Activated CD8-positive, alpha-beta T cell treated with anti-CD3 and anti-CD28 coated beads, Interleukin-2, amount 10 ng/mL, durations not matched to agents 7 days and 5 days (primary cell): ENCODE measurements around the gene PARD3B. TPM values are rescaled to one million over a fixed set of nuclear protein-coding genes. Genes with fewer than 3 reads are reported as not detected.

ENCODE experiments used
- ATAC-seq: fragments of 150-1000 bp; cut with Tn5 transposase; one replicate; pipeline ENCODE4 v1.10.0; 2021; ENCODE audit warnings: moderate library complexity
- CTCF ChIA-PET: fragments of 350-600 bp; sonication (Branson Sonifier 250); formaldehyde crosslinking; loops from one replicate; lab custom pipeline; 2021; ENCODE audit warnings: antibody characterized with exemption; lab: Charles Lee
- POLR2A ChIA-PET: fragments of 350-600 bp; sonication (Branson Sonifier 250); formaldehyde crosslinking; loops from one replicate; lab custom pipeline; 2021; ENCODE audit warnings: antibody characterized with exemption; lab: Charles Lee
- DNase-seq: peaks from one replicate; pipeline ENCODE4 v3.0.0-alpha.2; 2020
- H3K27ac Mint-ChIP-seq: one replicate; pipeline ENCODE4 v1.8.0; 2021; ENCODE audit warnings: mild to moderate bottlenecking, mixed read lengths
- H3K27me3 Mint-ChIP-seq: one replicate; pipeline ENCODE4 v1.8.0; 2021; ENCODE audit warnings: low read depth, mixed read lengths
- H3K36me3 Mint-ChIP-seq: one replicate; pipeline ENCODE4 v1.8.0; 2021; ENCODE audit warnings: low read depth, mixed read lengths
- H3K4me1 Mint-ChIP-seq: one replicate; pipeline ENCODE4 v1.8.0; 2021; ENCODE audit warnings: low read depth, mixed read lengths
- H3K4me3 Mint-ChIP-seq: one replicate; pipeline ENCODE4 v1.8.0; 2021; ENCODE audit warnings: mild to moderate bottlenecking, mixed read lengths
- H3K9me3 Mint-ChIP-seq: one replicate; pipeline ENCODE4 v1.8.0; 2022; ENCODE audit warnings: mixed read lengths; ENCODE audit not compliant: insufficient read depth
- total RNA-seq, 2 experiments: library from RNA; stranded (reverse); gene quantifications; one replicate each; pipeline ENCODE4 v1.2.3, GENCODE V29; 2021

PARD3B gene
- total RNA-seq, 2 experiments from 2014 or later: 0.76 to 1.0 TPM

- ChIA-PET CTCF (no interaction called here), POLR2A (no interaction called here)
- no peaks in the 10 kb centered on the region for H3K36me3 Mint-ChIP-seq
- H3K27ac Mint-ChIP-seq: no peak overlapping the region
- peaks cover 14% of the 10 kb centered on the region for H3K4me1 Mint-ChIP-seq
- DNase-seq (no peak), ATAC-seq (no peak)
- no peaks in the 10 kb centered on the region for H3K27me3 Mint-ChIP-seq
- H3K9me3 Mint-ChIP-seq: no peaks in the 10 kb centered on the region
- H3K4me3 Mint-ChIP-seq: no peak overlapping the region
These were observed 994.3 kb downstream of the PARD3B start for GRCh38 chr2:205539603-205540002.

GRCh38 chr2:205540036-205540435 lies 994.8 kb downstream of the PARD3B start:
- CTCF ChIA-PET: interaction anchor here (0.7 kb wide), 1 partner anchor 814 kb away, joined by 3 read pairs; no protein-coding TSS in a partner anchor
- Mint-ChIP-seq H3K36me3 (no peaks in the 10 kb centered on the region), H3K4me1 (peaks cover 14% of the 10 kb centered on the region), H3K4me3 (no peak overlapping the region), H3K27me3 (no peaks in the 10 kb centered on the region), H3K9me3 (no peaks in the 10 kb centered on the region), H3K27ac (no peak overlapping the region)
- POLR2A ChIA-PET: interaction anchor here (0.7 kb wide), 1 partner anchor 134 kb away, joined by 6 read pairs; no protein-coding TSS in a partner anchor
- ATAC-seq (no peak), DNase-seq (no peak)

- peaks cover 14% of the 10 kb centered on the region for H3K4me1 Mint-ChIP-seq
- no peaks in the 10 kb centered on the region for H3K9me3 Mint-ChIP-seq
- CTCF ChIA-PET: no interaction called here
- H3K27ac Mint-ChIP-seq: no peak overlapping the region
- POLR2A ChIA-PET: no interaction called here
- H3K36me3 Mint-ChIP-seq: no peaks in the 10 kb centered on the region
- H3K27me3 Mint-ChIP-seq: peaks cover 2% of the 10 kb centered on the region
- DNase-seq (no peak), ATAC-seq (no peak)
- H3K4me3 Mint-ChIP-seq: no peak overlapping the region
These were observed 998.1 kb downstream of the PARD3B start for GRCh38 chr2:205543262-205543843.

- DNase-seq: no peak
- H3K9me3 Mint-ChIP-seq: no peaks in the 10 kb centered on the region
- no peak overlapping the region for H3K4me3 Mint-ChIP-seq
- ChIA-PET CTCF (no interaction called here), POLR2A (no interaction called here)
- H3K27me3 Mint-ChIP-seq: peaks cover 2% of the 10 kb centered on the region
- H3K27ac Mint-ChIP-seq: no peak overlapping the region
- no peaks in the 10 kb centered on the region for H3K36me3 Mint-ChIP-seq
- peaks cover 14% of the 10 kb centered on the region for H3K4me1 Mint-ChIP-seq
- ATAC-seq: no peak
These were observed 998.8 kb downstream of the PARD3B start for GRCh38 chr2:205543937-205544702.

GRCh38 chr2:205545971-205546816 lies 1000.9 kb downstream of the PARD3B start:
- Mint-ChIP-seq H3K4me3 (no peak overlapping the region), H3K36me3 (no peaks in the 10 kb centered on the region), H3K9me3 (no peaks in the 10 kb centered on the region), H3K27ac (no peak overlapping the region), H3K27me3 (peaks cover 2% of the 10 kb centered on the region), H3K4me1 (no peaks in the 10 kb centered on the region)
- POLR2A ChIA-PET: interaction anchor here (0.6 kb wide), 1 partner anchor 942 kb away, joined by 5 read pairs; no protein-coding TSS in a partner anchor
- ATAC-seq: no peak
- no peak for DNase-seq
- CTCF ChIA-PET: interaction anchor here (0.8 to 2.1 kb wide), 2 partner anchors 130 to 371 kb away, joined by 3 to 5 read pairs; no protein-coding TSS in a partner anchor

GRCh38 chr2:205555566-205556230 lies 1010.4 kb downstream of the PARD3B start:
- Mint-ChIP-seq H3K27ac (no peak overlapping the region), H3K9me3 (no peaks in the 10 kb centered on the region), H3K4me3 (no peak overlapping the region), H3K27me3 (peaks cover 3% of the 10 kb centered on the region), H3K4me1 (no peaks in the 10 kb centered on the region), H3K36me3 (no peaks in the 10 kb centered on the region)
- ChIA-PET POLR2A (interaction anchor here (0.5 kb wide), 1 partner anchor 217 kb away, joined by 3 read pairs; no protein-coding TSS in a partner anchor), CTCF (no interaction called here)
- ATAC-seq: no peak
- no peak for DNase-seq

- no peaks in the 10 kb centered on the region for H3K4me1 Mint-ChIP-seq
- H3K4me3 Mint-ChIP-seq: no peak overlapping the region
- CTCF ChIA-PET: no interaction called here
- H3K27me3 Mint-ChIP-seq: peaks cover 3% of the 10 kb centered on the region
- H3K36me3 Mint-ChIP-seq: no peaks in the 10 kb centered on the region
- POLR2A ChIA-PET: interaction anchor here (0.5 kb wide), 1 partner anchor 218 kb away, joined by 3 read pairs; no protein-coding TSS in a partner anchor
- no peak for ATAC-seq
- no peak for DNase-seq
- H3K9me3 Mint-ChIP-seq: no peaks in the 10 kb centered on the region
- H3K27ac Mint-ChIP-seq: no peak overlapping the region
These were observed 1011.1 kb downstream of the PARD3B start for GRCh38 chr2:205556357-205556756.

GRCh38 chr2:205556841-205557539 lies 1011.7 kb downstream of the PARD3B start:
- H3K9me3 Mint-ChIP-seq: no peaks in the 10 kb centered on the region
- no peak overlapping the region for H3K4me3 Mint-ChIP-seq
- H3K27ac Mint-ChIP-seq: no peak overlapping the region
- H3K27me3 Mint-ChIP-seq: peaks cover 7% of the 10 kb centered on the region
- DNase-seq: no peak
- CTCF ChIA-PET: no interaction called here
- ATAC-seq: no peak
- no peaks in the 10 kb centered on the region for H3K36me3 Mint-ChIP-seq
- POLR2A ChIA-PET: interaction anchor here (0.6 kb wide), 1 partner anchor 143 kb away, joined by 3 read pairs; no protein-coding TSS in a partner anchor
- no peaks in the 10 kb centered on the region for H3K4me1 Mint-ChIP-seq

- ATAC-seq: no peak
- Mint-ChIP-seq H3K4me3 (no peak overlapping the region), H3K4me1 (no peaks in the 10 kb centered on the region), H3K27me3 (peaks cover 7% of the 10 kb centered on the region), H3K36me3 (no peaks in the 10 kb centered on the region), H3K27ac (no peak overlapping the region), H3K9me3 (no peaks in the 10 kb centered on the region)
- DNase-seq: no peak
- CTCF ChIA-PET: no interaction called here
- POLR2A ChIA-PET: no interaction called here
These were observed 1012.6 kb downstream of the PARD3B start for GRCh38 chr2:205557873-205558272.

GRCh38 chr2:205561441-205561840 lies 1016.2 kb downstream of the PARD3B start:
- Mint-ChIP-seq H3K36me3 (no peaks in the 10 kb centered on the region), H3K9me3 (no peaks in the 10 kb centered on the region), H3K27ac (no peak overlapping the region), H3K27me3 (peaks cover 4% of the 10 kb centered on the region), H3K4me3 (no peak overlapping the region), H3K4me1 (no peaks in the 10 kb centered on the region)
- ATAC-seq (no peak), DNase-seq (no peak)
- CTCF ChIA-PET: interaction anchor here (0.9 kb wide), 1 partner anchor 118 kb away, joined by 5 read pairs; no protein-coding TSS in a partner anchor
- POLR2A ChIA-PET: no interaction called here

GRCh38 chr2:205563646-205564045 lies 1018.4 kb downstream of the PARD3B start:
- H3K27me3 Mint-ChIP-seq: peaks cover 4% of the 10 kb centered on the region
- ChIA-PET CTCF (no interaction called here), POLR2A (no interaction called here)
- DNase-seq: peak; percentile 25
- H3K4me3 Mint-ChIP-seq: no peak overlapping the region
- H3K9me3 Mint-ChIP-seq: no peaks in the 10 kb centered on the region
- no peaks in the 10 kb centered on the region for H3K36me3 Mint-ChIP-seq
- H3K4me1 Mint-ChIP-seq: no peaks in the 10 kb centered on the region
- ATAC-seq: no peak
- H3K27ac Mint-ChIP-seq: no peak overlapping the region
